Fibroblast of skin of abdomen (primary cell): ENCODE results near the gene WDR88.
"Not testable (repeated sequence)": the region's sequence is repeated elsewhere in the genome, so short reads cannot be mapped to it uniquely, and the experiment has no call there.

Experiments
- DNase-seq: peaks from one replicate; pipeline ENCODE4 v3.0.0-alpha.2; 2013

Gene WDR88

DNA sequence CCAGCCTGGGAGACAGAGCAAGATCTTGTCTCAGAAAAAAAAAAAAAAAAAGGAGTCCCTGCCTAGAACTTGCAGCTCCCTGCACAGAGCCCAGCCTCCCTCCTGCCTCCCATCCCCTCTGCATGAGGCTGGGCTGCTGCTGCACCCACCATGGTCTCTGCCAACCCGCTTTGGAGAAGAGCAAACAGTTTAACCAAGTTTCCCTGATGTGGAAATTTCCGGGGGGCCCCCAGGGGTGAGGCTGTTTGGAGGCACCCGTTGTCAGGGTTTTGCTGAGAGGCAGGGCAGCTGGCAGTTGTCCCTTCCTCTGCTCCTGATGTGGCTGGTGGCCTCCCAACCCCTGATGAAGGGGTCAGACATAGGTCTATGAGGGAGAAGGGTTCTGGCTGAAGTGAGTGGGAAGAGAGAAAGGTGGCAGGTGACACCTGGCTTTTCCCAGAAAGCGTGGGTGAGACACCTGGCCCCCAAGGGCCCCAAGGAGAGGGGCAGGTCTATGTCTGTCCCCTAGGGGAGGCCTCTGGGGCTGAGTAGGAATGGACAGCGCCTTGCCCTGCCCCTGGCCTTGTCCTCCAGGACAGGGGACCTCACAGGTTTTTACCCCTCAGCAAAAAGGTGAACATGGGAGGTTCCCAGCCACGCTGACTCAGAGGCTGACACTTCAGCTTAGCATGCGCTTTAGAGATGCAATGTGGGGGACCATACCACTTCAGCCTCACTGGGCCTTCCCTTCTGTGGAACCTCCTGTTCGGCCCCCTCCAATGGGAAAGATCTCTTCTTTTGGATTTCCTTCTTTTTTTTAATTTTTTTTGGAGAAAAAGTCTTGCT is 67.7 kb downstream of the WDR88 start:
- DNase-seq, result no peak

DNA sequence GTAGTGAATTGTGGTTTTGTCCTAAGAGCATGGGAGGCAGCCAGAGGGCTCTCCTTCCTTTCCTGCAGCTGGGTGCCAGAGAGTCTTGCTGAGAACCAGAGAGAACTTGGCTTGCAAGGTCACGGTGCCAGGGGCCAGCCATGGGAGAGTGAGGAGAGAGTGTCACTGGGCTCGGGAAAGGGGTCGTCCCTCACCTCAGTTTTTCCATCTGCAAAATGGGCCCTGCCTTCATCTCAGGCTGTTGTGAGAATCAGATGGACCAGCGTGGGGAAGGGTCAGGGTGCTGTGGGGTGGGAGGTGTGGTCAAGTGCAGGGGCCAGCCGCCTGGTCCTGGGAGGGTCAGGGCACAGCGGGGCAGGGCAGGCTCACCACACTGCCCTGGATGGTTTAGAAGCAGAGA is 69.6 kb downstream of the WDR88 start:
- no peak for DNase-seq

DNA sequence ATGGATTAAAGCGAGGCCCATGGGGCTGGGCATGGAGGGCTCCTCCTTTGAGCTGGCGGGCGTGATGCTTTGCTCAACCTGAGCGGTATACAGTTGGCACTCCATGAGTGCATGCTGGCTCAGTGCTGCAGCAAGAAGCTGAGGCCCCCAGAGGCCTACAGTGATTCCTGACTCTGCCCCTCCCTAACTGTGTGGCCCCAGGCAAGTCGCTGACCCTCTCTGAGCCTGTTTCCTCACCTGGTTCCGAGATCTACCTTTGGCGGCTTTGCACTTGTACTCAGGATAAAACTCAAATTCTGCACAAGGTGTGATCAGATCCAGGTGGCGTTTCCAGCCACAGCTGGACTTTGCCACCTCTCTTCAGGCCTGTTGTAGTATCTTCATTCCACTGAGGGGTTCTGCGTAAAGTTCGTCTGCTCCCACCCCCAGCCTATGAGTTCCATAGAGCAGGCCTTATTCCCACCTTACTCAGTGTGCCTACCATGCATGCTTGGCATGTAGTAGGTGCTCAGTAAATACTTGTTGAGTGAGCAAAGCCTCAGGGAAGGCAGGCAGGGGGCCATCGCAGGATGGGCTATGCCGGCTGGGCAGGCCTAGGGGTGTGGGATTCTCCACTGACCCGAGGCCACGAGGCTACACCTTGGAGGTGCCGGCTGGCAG is 70.1 kb downstream of the WDR88 start:
- DNase-seq, result no peak

DNA sequence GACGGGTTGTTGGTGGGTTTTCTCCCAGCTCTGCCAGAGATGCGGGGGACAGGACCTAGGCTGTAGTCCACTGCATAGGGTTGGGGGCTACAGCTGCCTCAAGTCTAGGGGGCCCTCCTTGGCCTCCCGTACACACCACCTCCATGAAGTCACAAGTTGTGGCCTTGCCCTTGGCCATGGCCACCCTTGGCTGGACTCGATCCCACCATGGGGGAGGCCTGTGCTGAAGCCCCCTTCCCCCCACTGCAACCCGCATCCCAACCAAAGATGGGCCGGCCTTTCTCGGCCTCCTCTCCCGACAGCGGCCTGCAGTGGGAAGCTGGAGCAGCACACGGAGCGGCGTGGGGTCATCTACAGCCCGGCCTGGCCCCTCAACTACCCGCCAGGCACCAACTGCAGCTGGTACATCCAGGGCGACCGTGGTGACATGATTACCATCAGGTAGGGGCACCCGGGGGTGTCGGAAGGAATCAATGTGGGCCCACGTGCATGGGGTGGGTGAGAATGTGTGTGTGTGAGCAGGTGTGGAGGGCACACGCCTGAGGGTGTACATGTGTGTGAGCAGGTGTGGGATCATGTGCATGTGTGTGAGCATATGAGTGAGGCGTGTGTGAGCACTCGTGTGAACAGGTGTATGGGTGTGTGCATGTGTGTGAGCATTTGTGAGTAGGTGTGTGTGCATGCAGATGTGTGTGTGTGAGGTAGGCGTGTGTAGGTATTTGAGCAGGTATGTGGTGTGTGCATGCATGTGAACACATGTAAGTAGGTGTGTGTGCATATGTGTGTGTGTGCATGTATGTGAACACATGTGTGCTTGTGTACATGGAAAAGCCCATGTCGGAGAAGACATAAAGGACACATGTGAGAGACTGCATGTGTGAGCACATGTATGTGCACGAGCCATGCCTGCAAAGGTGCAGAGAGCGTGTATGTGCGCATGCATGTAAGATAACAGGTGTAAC is 70.9 kb downstream of the WDR88 start:
- DNase-seq, result no peak

DNA sequence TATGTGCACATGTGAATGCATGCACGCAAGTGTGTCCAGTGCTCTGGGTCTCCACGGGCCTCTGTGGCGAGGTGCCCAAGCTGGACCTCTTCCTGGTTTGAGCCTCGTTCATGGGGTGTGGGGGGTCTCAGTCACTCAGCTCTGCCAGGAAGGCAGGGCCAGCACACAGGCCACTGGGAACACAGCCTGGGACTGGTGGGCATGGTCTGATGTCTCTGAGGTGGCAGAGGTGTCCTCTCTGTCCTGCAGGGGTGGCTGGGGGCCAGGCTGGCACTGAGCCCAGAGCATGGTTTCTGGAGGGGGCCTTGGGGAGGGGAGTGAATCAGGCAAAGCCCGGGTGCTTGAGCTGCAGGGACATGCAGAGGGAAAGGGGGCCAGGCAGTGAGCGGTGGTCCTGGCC is 71.6 kb downstream of the WDR88 start:
- DNase-seq, result no peak

DNA sequence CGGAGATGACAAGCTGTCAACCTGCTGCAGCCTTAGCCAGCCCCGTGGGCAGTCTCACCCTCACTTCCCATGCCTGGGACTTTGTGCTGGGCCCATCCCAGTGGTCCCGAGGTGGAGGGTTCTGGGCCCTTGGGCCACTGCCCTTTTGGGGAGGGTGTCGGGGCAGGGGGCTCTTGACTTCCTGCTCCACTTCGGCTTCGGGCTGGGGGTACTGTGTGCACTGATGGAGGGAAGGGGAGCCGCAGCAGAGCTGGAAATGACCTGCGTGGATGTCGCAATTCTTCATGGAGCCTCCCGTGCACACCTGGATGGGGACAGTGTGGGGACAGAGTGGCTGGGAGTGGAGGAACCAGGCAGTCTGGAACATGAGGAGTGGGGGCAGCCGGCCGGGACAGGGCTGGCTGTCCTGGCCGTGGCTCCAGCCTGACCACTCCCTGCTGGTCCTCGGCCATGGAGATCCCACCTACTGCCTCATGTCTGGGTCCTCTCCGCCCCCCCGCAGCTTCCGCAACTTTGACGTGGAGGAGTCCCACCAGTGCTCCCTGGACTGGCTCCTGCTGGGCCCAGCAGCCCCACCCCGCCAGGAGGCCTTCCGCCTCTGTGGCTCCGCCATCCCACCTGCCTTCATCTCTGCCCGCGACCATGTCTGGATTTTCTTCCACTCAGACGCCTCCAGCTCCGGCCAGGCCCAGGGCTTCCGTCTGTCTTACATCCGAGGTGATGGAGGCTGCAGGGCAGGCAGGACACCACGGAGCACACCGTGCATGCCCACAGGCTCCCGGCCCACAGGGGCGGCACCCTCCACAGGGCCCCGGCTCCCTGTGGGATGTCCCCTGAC is 72.4 kb downstream of the WDR88 start:
- no peak for DNase-seq

GRCh38 chr19:33205110-33205509 is 73.2 kb downstream of the WDR88 start:
- no peak for DNase-seq

DNA sequence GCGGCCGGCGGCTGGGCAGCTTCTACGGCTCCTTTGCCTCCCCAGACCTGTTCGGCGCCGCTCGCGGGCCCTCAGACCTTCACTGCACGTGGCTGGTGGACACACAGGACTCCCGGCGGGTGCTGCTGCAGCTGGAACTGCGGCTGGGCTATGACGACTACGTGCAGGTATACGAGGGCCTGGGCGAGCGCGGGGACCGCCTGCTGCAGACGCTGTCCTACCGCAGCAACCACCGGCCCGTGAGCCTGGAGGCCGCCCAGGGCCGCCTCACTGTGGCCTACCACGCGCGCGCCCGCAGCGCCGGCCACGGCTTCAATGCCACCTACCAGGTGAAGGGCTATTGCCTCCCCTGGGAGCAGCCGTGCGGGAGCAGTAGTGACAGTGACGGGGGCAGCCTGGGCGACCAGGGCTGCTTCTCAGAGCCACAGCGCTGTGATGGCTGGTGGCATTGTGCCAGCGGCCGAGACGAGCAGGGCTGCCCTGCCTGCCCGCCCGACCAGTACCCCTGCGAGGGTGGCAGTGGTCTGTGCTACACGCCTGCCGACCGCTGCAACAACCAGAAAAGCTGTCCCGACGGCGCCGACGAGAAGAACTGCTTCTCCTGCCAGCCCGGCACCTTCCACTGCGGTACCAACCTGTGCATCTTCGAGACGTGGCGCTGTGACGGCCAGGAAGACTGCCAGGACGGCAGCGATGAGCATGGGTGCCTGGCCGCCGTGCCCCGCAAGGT is 73.8 kb downstream of the WDR88 start:
- no peak for DNase-seq

- no peak for DNase-seq
These were observed 74.5 kb downstream of the WDR88 start for GRCh38 chr19:33206261-33207039.

DNA sequence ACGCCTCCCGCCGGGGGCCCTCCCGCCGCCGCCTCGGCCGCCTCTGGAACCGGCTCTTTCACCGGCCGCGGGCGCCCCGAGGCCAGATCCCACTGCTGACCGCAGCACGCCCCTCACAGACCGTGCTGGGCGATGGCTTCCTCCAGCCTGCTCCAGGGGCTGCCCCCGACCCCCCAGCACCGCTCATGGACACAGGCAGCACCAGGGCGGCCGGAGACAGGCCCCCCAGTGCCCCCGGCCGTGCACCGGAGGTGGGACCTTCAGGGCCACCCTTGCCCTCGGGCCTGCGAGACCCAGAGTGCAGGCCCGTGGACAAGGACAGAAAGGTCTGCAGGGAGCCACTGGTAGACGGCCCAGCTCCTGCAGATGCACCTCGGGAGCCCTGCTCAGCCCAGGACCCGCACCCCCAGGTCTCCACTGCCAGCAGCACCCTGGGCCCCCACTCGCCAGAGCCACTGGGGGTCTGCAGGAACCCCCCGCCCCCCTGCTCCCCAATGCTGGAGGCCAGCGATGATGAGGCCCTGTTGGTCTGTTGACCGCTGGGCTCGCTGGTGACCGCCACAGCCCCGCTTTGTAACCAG is 75.2 kb downstream of the WDR88 start:
- no peak for DNase-seq

GRCh38 chr19:33207903-33208302 is 76.0 kb downstream of the WDR88 start:
- no peak for DNase-seq

DNA sequence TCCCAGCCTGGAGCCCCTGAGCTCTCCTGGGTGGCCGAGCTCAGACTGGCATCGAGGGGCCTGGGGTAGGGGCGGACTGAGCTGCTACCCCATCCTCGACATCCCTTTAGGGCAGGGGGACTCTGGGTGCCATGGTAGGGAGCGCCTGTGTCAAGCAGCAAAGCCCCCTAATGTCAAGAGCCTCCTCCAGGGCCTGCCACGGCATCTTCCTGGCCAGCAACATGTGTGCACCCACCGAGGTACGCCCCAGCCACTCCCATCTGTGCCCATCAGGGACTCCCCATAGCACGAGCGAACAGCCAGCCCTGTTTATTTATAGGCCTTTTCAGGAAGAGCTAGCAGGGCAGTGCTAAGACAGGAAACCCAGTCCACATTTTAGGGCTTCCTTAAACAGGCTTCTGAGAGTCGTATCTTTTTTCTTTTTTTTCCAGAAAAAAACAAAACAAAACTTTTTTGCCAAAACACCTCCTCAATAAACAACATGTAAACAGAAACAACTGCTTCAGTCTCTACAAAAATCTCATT is 76.5 kb downstream of the WDR88 start:
- no peak for DNase-seq

- DNase-seq, result no peak
These were observed 77.3 kb downstream of the WDR88 start for GRCh38 chr19:33208904-33209849.

- not testable (repeated sequence) for DNase-seq
These were observed 77.9 kb downstream of the WDR88 start for GRCh38 chr19:33209850-33210230.

DNA sequence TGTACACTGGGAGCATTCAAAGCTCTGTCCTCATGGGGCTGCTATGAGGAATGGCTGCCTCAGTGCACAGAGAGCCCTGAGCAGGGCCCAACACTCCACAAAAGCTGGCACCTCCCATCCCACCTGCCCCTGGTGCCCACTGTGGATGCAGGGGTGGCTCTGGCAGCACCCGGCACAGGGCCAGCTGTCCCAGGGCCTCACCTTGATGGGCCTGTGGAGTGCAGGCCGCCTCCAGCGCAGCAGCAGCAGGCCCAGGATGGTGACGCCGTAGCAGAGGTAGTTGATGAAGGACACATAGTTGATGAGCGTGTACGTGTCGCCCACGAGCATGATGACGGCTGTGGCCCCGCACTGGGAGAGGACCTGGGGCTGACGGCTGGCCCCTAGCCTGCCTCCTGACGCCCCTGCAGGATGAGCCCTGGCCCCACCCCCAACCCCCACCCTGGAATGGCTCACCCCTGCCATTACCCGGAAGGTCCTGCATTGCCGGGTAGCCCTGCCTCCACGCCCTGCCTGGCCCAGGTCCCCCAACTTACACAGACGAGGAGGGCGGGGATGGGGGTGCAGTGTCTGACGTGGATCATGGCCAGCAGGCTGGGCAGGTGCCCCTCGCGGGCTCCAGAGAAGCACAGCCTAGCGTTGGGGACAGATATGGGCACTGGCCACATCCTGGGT is 78.5 kb downstream of the WDR88 start:
- DNase-seq, result no peak

DNA sequence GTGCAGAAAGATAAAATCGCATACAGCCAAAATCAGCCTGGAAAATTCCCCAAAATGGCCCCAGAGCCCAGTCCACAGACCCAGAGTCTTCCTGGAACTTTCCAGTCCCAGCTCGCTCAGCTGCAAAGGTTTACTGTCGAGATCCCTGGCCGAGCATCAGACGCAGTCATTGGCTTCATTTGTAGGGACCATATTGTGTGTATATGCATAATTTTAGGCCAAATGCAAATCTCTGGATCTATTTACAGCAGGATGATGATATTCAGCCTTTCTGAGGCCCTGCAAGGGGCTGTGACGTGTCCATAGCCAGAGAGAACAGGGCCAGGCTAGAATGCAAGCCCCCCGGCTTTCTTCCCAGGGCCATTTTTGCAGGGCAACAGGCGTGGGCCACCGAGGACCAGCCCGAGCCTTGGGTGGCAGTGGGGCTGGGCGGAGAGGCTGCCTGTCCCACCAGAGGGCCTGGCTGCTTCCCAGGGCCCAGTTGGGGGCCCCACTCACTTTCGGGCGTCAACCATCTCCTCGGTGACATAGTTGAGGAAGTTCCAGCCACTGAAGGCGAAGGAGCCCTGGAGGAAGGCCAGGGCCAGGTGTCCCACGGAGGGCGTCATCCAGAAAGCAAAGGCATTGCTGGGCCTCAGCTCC is 80.0 kb downstream of the WDR88 start:
- no peak for DNase-seq

GRCh38 chr19:33212436-33213172 is 80.7 kb downstream of the WDR88 start:
- no peak for DNase-seq
